Liver (tissue), 9 donors: ENCODE measurements around the gene BTBD7. TPM values are rescaled to one million over a fixed set of nuclear protein-coding genes. Genes with fewer than 3 reads are reported as not detected.

Experiments
- DNase-seq: peaks from one replicate; pipeline ENCODE4 v3.0.0-alpha.2; 2017; ENCODE audit warnings: low spot score
- H3K27ac ChIP-seq, 2 donors: one replicate each; pipeline ENCODE4 v1.7.0; 2013; ENCODE audit warnings: inconsistent platforms in 2 of 2, low read length in 2 of 2, control low read depth in 1 of 2, low read depth in 1 of 2, mild to moderate bottlenecking in 1 of 2
- H3K27me3 ChIP-seq, 4 donors: one replicate each; pipeline versions ENCODE4 v1.6.1 to v1.7.0; 2013; ENCODE audit warnings: low read length in 3 of 4, inconsistent platforms in 1 of 4, mild to moderate bottlenecking in 1 of 4, moderate library complexity in 1 of 4; ENCODE audit not compliant: control insufficient read depth in 4 of 4, insufficient read depth in 4 of 4
- H3K36me3 ChIP-seq, 4 donors: one replicate each; pipeline versions ENCODE4 v1.6.1 to v1.7.0; 2013; ENCODE audit warnings: low read length in 3 of 4, mild to moderate bottlenecking in 3 of 4, low read depth in 1 of 4, moderate library complexity in 1 of 4; ENCODE audit not compliant: control insufficient read depth in 4 of 4, insufficient read depth in 3 of 4
- H3K4me1 ChIP-seq, 4 donors: one replicate each; pipeline versions ENCODE4 v1.6.1 to v1.7.0; 2013; ENCODE audit warnings: low read length in 3 of 4, mild to moderate bottlenecking in 3 of 4, moderate library complexity in 1 of 4; ENCODE audit not compliant: control insufficient read depth in 4 of 4, insufficient read depth in 4 of 4
- H3K4me3 ChIP-seq, 3 donors: one replicate each; pipeline versions ENCODE4 v1.6.1 to v1.7.0; 2013; ENCODE audit warnings: low read length in 3 of 3, control low read depth in 1 of 3, low read depth in 1 of 3, mild to moderate bottlenecking in 1 of 3
- H3K9ac ChIP-seq, 2 donors: one replicate each; pipeline ENCODE4 v1.7.0; 2013; ENCODE audit warnings: low read length in 2 of 2, mild to moderate bottlenecking in 2 of 2, moderate library complexity in 2 of 2, control low read depth in 1 of 2, low read depth in 1 of 2
- H3K9me3 ChIP-seq, 4 donors: one replicate each; pipeline versions ENCODE4 v1.6.1 to v1.7.0; 2013; ENCODE audit warnings: low read length in 3 of 4; ENCODE audit not compliant: control insufficient read depth in 4 of 4
- FOXA1 ChIP-seq: IDR thresholded peaks from 2 replicates; pipeline ENCODE4 v1.6.1; 2016; ENCODE audit warnings: antibody characterized with exemption
- FOXA2 ChIP-seq: IDR thresholded peaks from 2 replicates; pipeline ENCODE4 v1.6.1; 2016; ENCODE audit warnings: antibody characterized with exemption
- GABPA ChIP-seq, 2 donors: IDR thresholded peaks in 1 of 2; conservative IDR thresholded peaks in 1 of 2; 2 replicates each; pipeline ENCODE4 v1.6.1; 2016; ENCODE audit warnings: antibody characterized with exemption in 2 of 2, mild to moderate bottlenecking in 1 of 2, moderate library complexity in 1 of 2
- HNF4G ChIP-seq: IDR thresholded peaks from 2 replicates; pipeline ENCODE4 v1.6.1; 2016; ENCODE audit warnings: antibody characterized with exemption
- JUND ChIP-seq, 2 donors: IDR thresholded peaks; 2 replicates each; pipeline ENCODE4 v1.6.1; 2016; ENCODE audit warnings: antibody characterized with exemption in 2 of 2
- NR2F2 ChIP-seq: IDR thresholded peaks from 2 replicates; pipeline ENCODE4 v1.6.1; 2016; ENCODE audit warnings: antibody characterized with exemption
- RAD21 ChIP-seq, 2 donors: IDR thresholded peaks; 2 replicates each; pipeline ENCODE4 v1.6.1; 2016; ENCODE audit warnings: antibody characterized with exemption in 2 of 2, mild to moderate bottlenecking in 2 of 2
- RXRA ChIP-seq, 2 donors: IDR thresholded peaks; 2 replicates each; pipeline ENCODE4 v1.6.1; 2017 to 2018; ENCODE audit warnings: antibody characterized with exemption in 2 of 2, mild to moderate bottlenecking in 1 of 2
- SP1 ChIP-seq: IDR thresholded peaks from 2 replicates; pipeline ENCODE4 v1.6.1; 2018; ENCODE audit warnings: antibody characterized with exemption, mild to moderate bottlenecking
- YY1 ChIP-seq: IDR thresholded peaks from 2 replicates; pipeline ENCODE4 v1.6.1; 2016; ENCODE audit warnings: antibody characterized with exemption, mild to moderate bottlenecking
- WGBS: extraction: QIAGEN DNeasy Blood & Tissue Kit; methylation state at CpG from one replicate; pipeline ENCODE4 v1.1.7; 2013; 5-methylcytosine and 5-hydroxymethylcytosine counted together
- polyA plus RNA-seq, 2 donors: library from polyadenylated mRNA; stranded (reverse) in 1 of 2; unstranded in 1 of 2; fragments of 200-250 nt in 1 of 2; fragments of >200 nt in 1 of 2; fragmentation: Nextera tagmentation in 1 of 2; extraction: Ambion mirVana in 1 of 2; gene quantifications; one replicate each; pipeline versions ENCODE4 v1.2.1 to v1.2.3, GENCODE V29; 2013 to 2015
- total RNA-seq, 2 donors: library from RNA; depleted of rRNA; stranded (reverse); fragments of >200 nt; gene quantifications; one replicate each; pipeline ENCODE4 v1.2.3, GENCODE V29; 2014
- TF ChIP-seq, protein P1 (sequence below): fragments of 150-350 bp; IDR thresholded peaks from 2 replicates; pipeline ENCODE4 v1.5.1; 2017; ENCODE audit warnings: improper control_type of control experiment, low read depth, low read length; ENCODE audit not compliant: missing input control
- TF ChIP-seq, protein P2 (sequence below): IDR thresholded peaks from 2 replicates; pipeline ENCODE4 v1.6.1; 2016; ENCODE audit warnings: antibody characterized with exemption
- TF ChIP-seq, protein P3 (sequence below): IDR thresholded peaks from 2 replicates; pipeline ENCODE4 v1.6.1; 2016; ENCODE audit warnings: antibody characterized with exemption, mild to moderate bottlenecking
- TF ChIP-seq, protein P4 (sequence below): IDR thresholded peaks from 2 replicates; pipeline ENCODE4 v1.6.1; 2016; ENCODE audit warnings: antibody characterized with exemption
- donor health status: healthy.
- donor health status: healthy.
- donor health status: healthy.
- donor health status: healthy.
- donor health status: healthy.

Gene BTBD7
- total and polyA plus RNA-seq, 4 donors, result 4.4 to 17.7 (median 10.2) TPM

DNA sequence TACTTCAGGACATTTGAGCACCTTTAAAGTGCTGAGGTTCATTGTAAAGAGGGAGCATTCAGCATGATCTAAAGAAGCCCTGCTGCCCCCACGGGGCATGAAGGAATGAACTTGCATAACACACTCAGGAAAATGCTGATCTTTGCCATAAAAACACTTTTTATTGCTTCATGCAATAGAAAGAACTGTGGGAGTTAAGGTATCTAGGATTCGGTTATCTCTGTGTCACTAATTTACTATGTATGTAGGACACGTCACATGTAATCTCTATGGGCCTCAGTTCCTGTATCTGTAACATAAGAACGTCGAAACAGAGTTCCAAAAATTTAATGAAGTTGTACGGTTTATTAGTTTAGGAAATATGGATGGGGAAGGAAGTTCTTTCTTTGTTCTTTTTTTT, 33.0 kb downstream of the BTBD7 start:
- no peak overlapping the region for H3K27ac ChIP-seq
- no peak overlapping the region for H3K9ac ChIP-seq
- TF ChIP-seq FOXA2 (no peak), JUND (IDR thresholded peaks at IDR 0.05) (no peak), SP1 (no peak), GABPA (IDR thresholded peaks at IDR 0.05 in 1 of 2, conservative IDR thresholded peaks at IDR 0.05 in 1 of 2) (no peak), RAD21 (IDR thresholded peaks at IDR 0.05) (no peak), FOXA1 (no peak), RXRA (IDR thresholded peaks at IDR 0.05) (no peak), NR2F2 (no peak), YY1 (no peak)
- TF ChIP-seq, protein P1, sequence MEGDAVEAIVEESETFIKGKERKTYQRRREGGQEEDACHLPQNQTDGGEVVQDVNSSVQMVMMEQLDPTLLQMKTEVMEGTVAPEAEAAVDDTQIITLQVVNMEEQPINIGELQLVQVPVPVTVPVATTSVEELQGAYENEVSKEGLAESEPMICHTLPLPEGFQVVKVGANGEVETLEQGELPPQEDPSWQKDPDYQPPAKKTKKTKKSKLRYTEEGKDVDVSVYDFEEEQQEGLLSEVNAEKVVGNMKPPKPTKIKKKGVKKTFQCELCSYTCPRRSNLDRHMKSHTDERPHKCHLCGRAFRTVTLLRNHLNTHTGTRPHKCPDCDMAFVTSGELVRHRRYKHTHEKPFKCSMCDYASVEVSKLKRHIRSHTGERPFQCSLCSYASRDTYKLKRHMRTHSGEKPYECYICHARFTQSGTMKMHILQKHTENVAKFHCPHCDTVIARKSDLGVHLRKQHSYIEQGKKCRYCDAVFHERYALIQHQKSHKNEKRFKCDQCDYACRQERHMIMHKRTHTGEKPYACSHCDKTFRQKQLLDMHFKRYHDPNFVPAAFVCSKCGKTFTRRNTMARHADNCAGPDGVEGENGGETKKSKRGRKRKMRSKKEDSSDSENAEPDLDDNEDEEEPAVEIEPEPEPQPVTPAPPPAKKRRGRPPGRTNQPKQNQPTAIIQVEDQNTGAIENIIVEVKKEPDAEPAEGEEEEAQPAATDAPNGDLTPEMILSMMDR, result no peak
- TF ChIP-seq, protein P2, sequence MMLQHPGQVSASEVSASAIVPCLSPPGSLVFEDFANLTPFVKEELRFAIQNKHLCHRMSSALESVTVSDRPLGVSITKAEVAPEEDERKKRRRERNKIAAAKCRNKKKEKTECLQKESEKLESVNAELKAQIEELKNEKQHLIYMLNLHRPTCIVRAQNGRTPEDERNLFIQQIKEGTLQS, result no peak
- TF ChIP-seq, protein P3, sequence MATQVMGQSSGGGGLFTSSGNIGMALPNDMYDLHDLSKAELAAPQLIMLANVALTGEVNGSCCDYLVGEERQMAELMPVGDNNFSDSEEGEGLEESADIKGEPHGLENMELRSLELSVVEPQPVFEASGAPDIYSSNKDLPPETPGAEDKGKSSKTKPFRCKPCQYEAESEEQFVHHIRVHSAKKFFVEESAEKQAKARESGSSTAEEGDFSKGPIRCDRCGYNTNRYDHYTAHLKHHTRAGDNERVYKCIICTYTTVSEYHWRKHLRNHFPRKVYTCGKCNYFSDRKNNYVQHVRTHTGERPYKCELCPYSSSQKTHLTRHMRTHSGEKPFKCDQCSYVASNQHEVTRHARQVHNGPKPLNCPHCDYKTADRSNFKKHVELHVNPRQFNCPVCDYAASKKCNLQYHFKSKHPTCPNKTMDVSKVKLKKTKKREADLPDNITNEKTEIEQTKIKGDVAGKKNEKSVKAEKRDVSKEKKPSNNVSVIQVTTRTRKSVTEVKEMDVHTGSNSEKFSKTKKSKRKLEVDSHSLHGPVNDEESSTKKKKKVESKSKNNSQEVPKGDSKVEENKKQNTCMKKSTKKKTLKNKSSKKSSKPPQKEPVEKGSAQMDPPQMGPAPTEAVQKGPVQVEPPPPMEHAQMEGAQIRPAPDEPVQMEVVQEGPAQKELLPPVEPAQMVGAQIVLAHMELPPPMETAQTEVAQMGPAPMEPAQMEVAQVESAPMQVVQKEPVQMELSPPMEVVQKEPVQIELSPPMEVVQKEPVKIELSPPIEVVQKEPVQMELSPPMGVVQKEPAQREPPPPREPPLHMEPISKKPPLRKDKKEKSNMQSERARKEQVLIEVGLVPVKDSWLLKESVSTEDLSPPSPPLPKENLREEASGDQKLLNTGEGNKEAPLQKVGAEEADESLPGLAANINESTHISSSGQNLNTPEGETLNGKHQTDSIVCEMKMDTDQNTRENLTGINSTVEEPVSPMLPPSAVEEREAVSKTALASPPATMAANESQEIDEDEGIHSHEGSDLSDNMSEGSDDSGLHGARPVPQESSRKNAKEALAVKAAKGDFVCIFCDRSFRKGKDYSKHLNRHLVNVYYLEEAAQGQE, result no peak
- whole genome bisulfite sequencing, result 76% methylated on average over 6 of the region's 6 CpGs
- DNase-seq, result no peak
- H3K9me3 ChIP-seq, result no peaks in the 10 kb centered on the region
- H3K4me3 ChIP-seq, result no peak overlapping the region
- no peaks in the 10 kb centered on the region for H3K36me3 ChIP-seq
- no peaks in the 10 kb centered on the region for H3K4me1 ChIP-seq
- no peaks in the 10 kb centered on the region for H3K27me3 ChIP-seq

DNA sequence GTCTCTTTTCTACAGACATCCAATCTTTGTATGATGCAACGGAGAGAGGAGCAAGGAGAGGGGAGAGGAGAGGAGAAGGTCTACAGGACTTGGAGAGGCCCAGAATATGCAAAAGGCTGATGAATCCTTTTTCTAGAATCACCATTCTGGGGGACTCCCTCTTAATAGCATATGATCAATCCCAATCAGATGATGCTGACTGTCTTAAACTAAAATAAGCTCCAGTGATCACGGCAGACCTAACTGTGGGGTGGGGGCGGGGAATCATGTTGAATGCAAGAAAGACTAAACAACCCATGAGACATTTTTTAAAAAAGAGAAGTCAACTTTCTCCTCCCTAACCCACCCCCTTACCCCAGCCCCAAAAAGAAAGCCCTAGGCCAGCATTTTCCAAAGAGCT, 33.4 kb downstream of the BTBD7 start:
- DNase-seq, result no peak
- WGBS, result 96% methylated on average over 3 of the region's 3 CpGs
- Histone ChIP-seq H3K36me3 (no peaks in the 10 kb centered on the region), H3K27ac (no peak overlapping the region), H3K9me3 (no peaks in the 10 kb centered on the region), H3K4me1 (no peaks in the 10 kb centered on the region), H3K4me3 (no peak overlapping the region), H3K9ac (no peak overlapping the region), H3K27me3 (no peaks in the 10 kb centered on the region)
- TF ChIP-seq, protein P4, sequence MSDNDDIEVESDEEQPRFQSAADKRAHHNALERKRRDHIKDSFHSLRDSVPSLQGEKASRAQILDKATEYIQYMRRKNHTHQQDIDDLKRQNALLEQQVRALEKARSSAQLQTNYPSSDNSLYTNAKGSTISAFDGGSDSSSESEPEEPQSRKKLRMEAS, result no peak
- TF ChIP-seq RAD21 (IDR thresholded peaks at IDR 0.05) (no peak), FOXA2 (no peak), HNF4G (no peak)
